Measurements from ENCODE around the gene GH2. TPM values are rescaled to one million over a fixed set of nuclear protein-coding genes. Genes with fewer than 3 reads are reported as not detected.
"Not testable (repeated sequence)": the region's sequence is repeated elsewhere in the genome, so short reads cannot be mapped to it uniquely, and the experiment has no call there.

Gene GH2
- total RNA-seq, 1 donor from 2014 or later: not detected

DNA sequence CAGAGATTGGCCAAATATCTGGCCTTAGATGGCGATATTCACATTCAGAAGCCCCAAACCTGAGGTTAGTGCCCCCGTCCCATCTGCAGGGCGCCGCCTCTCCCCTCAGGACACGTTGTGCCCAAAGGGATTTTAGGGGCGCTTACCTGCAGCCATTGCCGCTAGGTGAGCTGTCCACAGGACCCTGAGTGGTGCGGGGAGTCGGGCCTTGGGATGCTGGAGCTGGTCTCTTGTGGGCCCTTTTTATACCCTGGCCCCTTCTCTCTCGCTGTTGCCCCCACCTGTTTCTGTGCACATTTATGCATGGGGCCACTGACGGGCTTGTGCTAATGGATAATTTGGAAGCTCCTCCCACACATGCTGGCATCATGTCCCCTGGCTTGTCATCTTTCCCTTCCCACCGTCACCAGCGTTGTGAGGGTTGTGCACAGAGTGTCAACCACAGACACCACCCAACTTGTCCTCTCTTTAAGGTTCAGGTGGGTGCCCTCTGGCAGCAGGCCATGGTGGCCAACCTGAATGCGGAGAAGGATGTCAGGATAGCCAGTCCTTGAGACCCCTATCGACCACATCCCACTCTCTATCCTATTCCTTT, 29.4 kb upstream of the GH2 start, which contains the start of gene CSHL1:
CSHL1 (minus strand) TSS at position 218 of the 595 bp plus-strand sequence; CDS start at position 156, 62 bp downstream.
- DNase-seq (ENCODE audit: low read depth in 2 of 2): no peak

DNA sequence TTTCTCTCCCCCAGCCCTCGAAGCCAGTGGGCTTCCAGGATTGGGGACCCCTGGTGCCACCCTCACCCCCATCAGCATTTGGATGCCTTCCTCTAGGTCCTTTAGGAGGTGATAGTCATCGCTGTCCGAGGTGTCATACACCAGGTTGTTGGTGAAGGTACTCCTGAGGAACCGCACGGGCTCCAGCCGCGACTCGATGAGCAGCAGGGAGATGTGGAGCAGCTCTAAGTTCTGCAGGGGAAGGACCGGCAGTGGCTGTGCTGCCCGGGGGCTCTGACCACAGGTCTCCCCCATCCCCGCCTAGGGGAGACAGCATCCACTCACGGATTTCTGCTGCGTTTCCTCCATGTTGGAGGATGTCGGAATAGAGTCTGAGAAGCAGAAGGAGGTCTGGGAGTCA, 28.4 kb upstream of the GH2 start:
- no peak for DNase-seq (ENCODE audit: low read depth in 2 of 2)

DNA sequence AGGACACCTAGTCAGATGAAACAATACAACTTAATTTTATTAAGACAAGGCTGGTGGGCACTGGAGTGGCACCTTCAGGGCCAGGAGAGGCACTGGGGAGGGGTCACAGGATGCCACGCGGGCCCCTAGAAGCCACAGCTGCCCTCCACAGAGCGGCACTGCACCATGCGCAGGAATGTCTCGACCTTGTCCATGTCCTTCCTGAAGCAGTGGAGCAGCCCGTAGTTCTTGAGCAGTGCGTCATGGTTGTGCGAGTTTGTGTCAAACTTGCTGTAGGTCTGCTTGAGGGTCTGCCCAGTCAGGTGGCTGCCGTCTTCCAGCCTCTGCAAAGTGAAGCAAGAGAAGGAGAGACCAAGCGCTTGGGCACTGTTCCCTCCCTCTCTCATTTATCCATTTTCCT, 27.8 kb upstream of the GH2 start:
- not testable (repeated sequence) for DNase-seq (ENCODE audit: low read depth in 2 of 2)

DNA sequence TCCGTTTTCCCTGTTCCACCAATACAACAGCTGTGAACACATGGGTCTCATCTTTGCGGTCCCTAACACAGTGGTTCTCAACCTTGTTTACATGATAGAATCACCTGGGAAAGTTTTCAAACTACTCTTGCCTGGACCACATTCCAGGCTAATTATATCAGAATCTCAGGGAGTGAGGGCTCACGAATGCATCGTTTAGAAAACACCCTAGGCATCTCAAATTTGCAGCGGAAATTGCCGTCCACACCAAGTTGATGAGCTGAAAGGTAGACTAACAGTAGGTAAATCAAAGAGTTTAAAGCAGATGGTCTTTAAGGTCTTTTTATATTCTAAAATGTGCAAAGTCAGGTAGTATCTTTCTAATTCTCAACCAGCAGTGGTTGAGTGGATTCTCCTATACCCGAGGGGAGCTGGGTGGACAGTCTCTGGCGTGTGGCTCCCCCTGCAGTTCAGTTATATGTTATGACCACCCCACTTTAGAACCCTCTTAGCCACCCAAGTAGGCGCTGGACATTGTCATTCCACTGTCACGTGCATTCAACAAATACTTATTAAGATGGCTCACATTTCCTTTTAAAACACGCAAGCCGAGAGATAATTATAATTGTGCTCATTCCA, 25.5 kb upstream of the GH2 start:
- peak; percentile 21 to 44 for DNase-seq (ENCODE audit: low read depth in 2 of 2)

DNA sequence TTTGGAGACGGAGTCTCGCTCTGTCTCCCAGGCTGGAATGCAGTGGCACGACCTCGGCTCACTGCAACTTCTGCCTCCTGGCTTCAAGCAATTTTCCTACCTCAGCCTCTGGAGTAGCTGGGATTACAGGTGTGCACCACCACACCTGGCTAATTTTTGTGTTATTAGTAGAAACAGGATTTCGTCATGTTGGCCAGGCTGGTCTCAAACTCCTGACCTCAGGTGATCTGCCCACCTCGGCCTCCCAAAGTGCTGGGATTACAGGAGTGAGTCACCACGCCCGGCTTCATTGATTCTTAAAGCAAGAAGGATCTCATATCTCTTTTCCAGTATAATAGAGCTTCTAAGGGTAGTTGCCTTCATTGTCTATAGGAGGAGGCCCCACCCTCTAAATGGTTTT, 23.1 kb upstream of the GH2 start:
- DNase-seq (ENCODE audit: low read depth in 2 of 2): not testable (repeated sequence)

DNA sequence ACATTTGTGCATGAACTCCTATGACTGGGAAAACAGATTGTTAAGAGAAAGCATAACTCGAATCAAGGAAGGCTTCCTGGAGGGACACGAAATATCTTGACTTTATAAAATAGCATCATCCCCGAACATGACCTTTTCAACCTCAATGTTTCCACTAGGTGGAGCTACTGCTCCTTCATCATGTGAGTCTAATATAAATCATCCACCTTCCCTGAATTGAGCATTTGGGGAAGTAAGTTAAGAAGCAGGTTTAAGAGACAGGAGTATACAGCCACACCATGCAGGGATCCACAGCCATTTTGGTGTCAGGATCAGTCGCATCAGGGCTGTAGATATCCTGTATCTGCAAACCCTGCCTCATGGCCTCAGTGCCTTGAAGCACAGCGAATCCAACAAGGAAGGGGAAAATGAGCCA, 22.1 kb upstream of the GH2 start:
- DNase-seq (ENCODE audit: low read depth in 2 of 2): not testable (repeated sequence)

DNA sequence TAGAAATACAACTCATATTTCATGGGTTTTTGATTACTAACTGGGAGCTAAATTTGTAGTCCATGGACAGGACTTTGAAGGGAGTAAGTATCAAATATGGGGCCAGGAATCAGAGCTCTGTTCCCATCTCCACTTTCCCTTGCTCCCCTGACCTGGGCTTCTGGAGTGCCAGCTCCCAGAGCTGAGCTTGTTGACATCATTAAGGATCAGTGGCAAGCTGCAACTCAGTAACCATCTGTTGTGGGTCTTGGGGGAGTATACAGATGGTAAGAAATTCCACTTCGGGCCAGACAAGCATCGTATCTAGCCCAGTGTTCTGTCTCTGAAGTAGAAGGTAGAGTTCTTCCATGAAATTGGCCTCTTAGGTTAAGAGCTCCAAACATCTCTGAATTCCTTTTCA, 20.2 kb upstream of the GH2 start:
- not testable (repeated sequence) for DNase-seq (ENCODE audit: low read depth in 2 of 2)

- not testable (repeated sequence) for DNase-seq (ENCODE audit: low read depth in 2 of 2)
Observed at GRCh38 chr17:63898899-63899798, 17.4 kb upstream of the GH2 start.

DNA sequence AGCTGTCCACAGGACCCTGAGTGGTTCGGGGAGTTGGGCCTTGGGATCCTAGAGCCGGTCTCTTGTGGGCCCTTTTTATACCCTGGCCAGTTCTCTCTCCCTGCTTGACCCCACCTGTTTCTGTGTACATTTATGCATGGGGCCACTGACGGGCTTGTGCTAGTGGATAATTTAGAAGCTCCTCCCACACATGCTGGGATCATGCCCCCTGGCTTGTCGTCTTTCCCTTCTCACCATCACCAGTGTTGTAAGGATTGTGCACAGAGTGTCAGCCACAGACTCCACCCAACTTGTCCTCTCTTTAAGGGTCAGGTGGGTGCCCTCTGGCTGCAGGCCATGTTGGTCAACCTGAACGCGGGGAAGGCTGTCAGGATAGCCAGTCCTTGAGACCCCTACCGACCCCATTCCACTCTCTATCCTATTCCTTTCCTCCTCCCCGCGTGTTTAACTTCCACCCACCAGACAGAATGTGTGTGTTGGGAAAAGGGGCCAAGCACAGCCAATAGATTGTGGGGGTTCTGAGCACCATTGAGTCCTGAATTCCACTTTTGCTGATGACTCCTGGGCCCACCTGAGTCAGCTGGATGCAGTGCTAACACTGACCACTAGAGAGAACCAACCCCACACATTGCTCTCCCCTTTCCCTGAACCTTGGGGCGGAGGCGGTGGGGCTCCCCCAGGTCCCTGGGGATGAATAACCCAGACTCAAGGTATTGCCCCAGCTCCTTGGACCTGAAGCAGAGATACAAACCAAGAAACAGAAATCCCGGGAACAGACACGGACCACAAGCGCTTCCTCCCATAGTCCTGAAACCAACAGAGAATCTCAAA, 15.0 kb upstream of the GH2 start, which contains the start of gene CSH1:
CSH1 (minus strand) TSS at position 51 of the 831 bp plus-strand sequence. CDS start 63 bp downstream, outside the sequence.
- not testable (repeated sequence) for DNase-seq (ENCODE audit: low read depth in 2 of 2)

DNA sequence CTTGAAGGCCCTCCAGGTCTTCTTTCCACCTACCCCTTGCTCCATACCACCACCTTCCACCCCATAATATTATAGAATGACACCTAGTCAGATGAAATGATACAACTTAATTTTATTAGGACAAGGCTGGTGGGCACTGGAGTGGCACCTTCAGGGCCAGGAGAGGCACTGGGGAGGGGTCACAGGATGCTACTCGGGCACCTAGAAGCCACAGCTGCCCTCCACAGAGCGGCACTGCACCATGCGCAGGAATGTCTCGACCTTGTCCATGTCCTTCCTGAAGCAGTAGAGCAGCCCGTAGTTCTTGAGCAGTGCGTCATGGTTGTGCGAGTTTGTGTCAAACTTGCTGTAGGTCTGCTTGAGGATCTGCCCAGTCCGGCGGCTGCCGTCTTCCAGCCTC, 13.1 kb upstream of the GH2 start:
- DNase-seq (ENCODE audit: low read depth in 2 of 2): not testable (repeated sequence)

DNA sequence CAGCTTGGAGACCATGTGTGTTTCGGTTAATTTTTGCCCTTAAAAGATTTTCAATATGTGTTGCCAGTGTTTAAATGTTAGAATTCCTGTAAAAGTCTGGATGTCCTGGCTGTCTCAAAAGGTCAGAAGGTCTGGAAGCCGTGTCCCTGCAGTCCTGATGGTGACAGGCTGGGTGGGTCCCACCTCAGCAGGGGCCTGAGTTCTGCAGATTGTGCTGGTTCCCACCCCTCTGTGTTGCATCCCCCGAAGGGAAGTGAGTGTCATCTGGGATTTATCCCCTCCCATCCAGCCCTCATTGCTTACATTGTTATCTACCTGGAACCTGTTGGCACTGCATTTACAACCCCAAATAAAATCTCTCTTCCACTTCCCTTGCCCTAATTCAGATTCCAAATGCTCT, 12.3 kb upstream of the GH2 start:
- not testable (repeated sequence) for DNase-seq (ENCODE audit: low read depth in 2 of 2)

DNA sequence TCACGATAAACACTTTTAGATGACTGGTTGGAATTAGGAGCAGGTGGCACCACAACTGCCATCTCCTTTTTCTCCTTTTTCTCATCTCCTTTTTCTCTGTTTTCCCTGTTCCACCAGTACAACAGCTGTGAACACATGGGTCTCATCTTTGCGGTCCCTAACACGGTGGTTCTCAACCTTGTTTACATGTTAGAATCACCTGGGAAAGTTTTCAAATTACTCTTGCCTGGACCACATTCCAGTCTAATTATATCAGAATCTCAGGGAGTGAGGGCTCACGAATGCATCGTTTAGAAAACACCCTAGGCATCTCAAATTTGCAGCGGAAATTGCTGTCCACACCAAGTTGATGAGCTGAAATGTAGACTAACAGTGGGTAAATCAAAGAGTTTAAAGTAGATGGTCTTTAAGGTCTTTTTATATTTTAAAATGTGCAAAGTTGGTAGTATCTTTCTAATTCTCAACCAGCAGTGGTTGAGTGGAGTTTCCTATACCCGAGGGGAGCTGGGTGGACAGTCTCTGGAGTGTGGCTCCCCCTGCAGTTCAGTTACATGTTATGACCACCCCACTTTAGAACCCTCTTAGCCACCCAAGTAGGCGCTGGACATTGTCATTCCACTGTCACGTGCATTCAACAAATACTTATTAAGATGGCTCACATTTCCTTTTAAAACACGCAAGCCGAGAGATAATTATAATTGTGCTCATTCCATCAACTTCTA, 10.7 kb upstream of the GH2 start:
- DNase-seq (ENCODE audit: low read depth in 2 of 2): peak in 1 of 2 donors; percentile 25

DNA sequence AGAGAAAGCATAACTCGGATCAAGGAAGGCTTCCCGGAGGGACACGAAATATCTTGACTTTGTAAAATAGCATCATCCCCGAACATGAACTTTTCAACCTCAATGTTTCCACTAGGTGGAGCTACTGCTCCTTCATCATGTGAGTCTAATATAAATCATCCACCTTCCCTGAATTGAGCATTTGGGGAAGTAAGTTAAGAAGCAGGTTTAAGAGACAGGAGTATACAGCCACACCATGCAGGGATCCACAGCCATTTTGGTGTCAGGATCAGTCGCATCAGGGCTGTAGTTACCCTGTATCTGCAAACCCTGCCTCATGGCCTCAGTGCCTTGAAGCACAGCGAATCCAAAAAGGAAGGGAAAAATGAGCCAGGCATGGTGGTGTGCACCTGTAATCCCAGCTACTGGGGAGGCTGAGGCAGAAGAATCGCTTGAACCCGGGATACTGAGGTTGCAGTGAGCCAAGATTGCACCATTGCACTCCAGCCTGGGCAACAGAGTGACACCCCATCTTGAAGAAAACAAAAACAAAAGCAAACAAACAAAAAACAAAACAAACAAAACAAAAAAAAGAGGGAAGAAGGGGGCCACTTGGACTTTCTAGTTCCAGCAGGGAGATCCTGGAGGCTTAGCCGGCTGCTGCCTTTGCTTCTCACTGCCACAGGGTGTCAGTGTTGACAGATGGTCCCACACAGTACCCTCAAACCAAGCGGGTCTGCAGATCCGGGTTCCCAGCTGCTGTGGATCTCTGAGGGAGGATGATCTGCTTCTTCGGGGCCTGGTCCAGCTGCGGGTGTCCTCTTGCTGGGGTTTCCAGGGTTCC, 7.5 kb upstream of the GH2 start:
- peak; percentile 38 for DNase-seq (ENCODE audit: low read depth in 2 of 2)

GRCh38 chr17:63885119-63885518, 3.4 kb upstream of the GH2 start:
- DNase-seq (ENCODE audit: low read depth in 2 of 2): not testable (repeated sequence)

- DNase-seq (ENCODE audit: low read depth in 2 of 2): not testable (repeated sequence)
Observed at GRCh38 chr17:63882626-63883126, 932 bp upstream of the GH2 start.

DNA sequence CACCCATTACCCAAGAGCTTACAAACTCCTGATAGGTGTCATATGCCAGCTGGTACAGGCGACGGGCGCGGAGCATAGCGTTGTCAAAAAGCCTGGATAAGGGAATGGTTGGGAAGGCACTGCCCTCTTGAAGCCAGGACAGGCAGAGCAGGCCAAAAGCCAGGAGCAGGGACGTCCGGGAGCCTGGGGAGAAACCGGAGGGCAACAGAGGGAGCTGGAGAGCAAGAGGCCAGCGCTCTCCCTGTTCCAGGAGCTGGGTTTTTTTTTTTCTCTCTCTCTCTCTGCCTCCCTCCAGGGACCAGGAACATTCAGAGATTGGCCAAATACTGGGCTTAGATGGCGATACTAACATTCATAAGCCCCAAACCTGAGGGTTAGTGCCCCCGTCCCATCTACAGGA, 407 bp downstream of the GH2 start:
- not testable (repeated sequence) for DNase-seq (ENCODE audit: low read depth in 2 of 2)

- DNase-seq (ENCODE audit: low read depth in 2 of 2): no peak
Observed at GRCh38 chr17:63880706-63881105, 1.0 kb downstream of the GH2 start.

DNA sequence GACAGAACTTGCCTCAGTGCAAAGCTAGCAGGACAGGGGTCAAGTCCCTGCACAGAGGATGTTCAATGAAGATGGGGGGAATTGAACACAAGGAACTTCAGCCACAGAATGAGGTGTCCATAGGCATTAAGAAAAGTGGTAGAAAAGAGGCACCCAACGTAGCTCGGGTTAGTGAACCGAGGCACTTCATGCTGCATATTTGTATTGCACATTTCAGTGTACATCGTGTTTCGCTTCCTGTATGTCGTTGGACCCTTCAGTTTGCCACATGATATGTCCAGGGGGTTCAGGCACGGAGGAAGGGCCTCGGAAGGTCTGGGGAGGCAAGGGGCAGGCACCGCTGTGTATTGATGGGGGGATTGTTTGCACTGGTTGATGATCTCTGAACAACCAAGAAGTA, 3.3 kb downstream of the GH2 start:
- DNase-seq (ENCODE audit: low read depth in 2 of 2): not testable (repeated sequence)

- DNase-seq (ENCODE audit: low read depth in 2 of 2): not testable (repeated sequence)
Observed at GRCh38 chr17:63874693-63875092, 7.1 kb downstream of the GH2 start.
